HG03354 (cell line): ENCODE data around the gene DR1.
A peak's percentile ranks its signal among the peaks of the same experiment; 100 is the strongest.

Source experiments
- ATAC-seq: cut with Tn5 transposase; IDR thresholded peaks from one replicate; pipeline ENCODE4 v1.9.1; 2021; ENCODE audit warnings: mild to moderate bottlenecking; ENCODE audit not compliant: unreplicated experiment, poor library complexity, severe bottlenecking

The DR1 gene

DNA sequence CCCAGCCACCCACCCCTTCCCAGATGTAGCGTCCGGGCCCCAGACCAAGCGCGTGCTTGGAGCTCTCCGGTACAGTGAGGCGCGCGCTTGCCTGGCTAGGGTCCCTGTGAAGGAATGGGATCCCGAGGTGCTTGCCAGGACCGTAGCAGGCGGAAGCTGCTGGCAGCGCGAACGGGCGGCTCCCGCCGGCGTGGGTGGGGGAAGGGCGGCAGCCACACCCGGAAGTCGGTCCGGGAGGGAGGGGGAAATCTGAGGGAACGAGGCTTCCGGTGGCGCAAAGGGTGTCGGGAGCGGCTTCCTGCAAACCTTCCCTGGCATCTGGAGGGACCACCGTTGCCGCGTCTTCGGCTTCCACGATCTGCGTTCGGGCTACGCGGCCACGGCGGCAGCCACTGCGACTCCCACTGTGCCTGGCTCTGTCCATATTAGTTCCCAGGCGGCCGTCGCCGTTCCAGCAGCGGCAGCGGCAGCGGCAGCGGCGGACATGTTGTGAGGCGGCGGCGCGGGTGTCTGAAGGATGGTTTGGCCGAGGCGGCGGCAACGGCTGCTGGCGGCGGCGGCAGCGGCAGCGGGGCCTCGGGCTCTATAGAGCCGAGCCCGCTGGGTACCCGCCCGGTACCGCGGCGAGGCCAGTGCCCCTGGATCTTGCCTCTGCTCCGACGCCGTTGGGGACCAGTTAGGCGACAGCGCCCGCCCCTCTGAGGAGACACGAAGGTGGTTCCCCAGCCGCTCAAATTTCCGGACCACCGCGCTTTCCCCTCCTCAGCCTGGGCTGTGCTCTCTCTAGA is at the start of gene DR1:
Gene DR1 (plus strand): TSS at position 275 of the 788 bp plus-strand sequence. CDS start 739 bp downstream, outside the sequence.
- peak; percentile 84 for ATAC-seq

DNA sequence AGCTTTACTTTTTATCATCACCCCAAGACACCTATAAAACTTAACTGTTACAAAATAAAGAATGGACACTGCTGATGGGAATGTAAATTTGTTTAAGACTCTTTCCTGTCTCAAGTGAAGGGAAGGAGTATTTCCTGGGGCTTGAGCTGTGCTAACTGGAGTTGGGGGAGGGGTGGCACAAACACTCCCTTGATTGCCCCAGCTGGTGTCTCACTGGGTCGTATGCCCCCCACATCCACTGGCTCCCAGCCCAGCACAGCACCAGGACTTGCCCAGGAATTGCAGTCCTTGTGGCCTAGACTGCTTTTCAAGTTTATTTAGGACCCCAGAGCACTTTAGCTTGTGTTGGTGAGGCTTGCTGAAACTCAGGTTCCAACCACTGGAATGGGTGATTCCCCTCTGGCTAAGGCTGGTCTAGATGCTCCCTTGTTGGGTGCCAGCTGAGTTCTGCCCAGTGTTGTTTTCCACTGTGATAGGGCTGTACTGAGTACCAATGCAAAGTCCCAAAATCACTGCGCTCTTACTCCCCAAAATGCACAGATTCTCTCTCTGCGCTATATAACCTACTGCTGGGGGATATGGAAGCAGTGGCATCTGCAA is 49.1 kb upstream of the DR1 start:
- no peak for ATAC-seq

DNA sequence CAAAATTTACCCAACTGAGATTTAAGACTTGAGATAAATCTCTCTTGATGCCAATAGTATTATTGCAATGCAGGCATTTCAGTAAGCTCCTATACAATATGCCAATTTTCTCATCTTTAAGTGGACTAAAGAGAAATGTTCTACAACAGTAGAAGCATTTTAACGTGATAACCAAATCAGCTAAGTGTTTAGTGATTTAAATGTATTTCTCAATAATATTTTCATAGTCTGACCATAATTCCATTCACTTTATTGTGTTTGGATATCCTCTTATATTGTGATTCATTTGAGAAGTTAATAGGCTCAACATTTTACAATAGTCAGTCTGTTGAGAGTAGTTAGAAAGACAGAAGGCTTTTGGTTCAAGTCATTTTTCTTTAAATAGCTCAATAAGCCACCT is 44.6 kb upstream of the DR1 start:
- ATAC-seq: no peak

DNA sequence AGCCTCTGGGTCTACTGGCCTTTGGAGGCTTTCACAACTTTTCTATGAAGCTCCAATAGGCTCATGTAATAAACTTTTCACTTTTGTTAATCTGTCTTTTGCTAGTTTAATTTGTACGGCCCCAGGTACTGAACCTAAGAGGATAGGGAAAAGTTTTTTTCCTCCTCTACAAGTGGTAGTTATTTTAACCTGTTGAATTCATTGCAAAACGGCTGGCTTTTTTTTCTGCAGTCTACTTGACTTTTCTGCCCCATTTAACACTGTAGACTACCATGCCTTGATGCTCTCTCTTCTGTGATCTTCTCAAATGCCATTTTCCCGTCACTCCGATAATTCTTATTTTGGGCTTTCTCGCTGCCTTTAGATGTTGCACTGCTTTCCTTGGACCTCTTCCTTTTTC is 43.6 kb upstream of the DR1 start:
- ATAC-seq: no peak

DNA sequence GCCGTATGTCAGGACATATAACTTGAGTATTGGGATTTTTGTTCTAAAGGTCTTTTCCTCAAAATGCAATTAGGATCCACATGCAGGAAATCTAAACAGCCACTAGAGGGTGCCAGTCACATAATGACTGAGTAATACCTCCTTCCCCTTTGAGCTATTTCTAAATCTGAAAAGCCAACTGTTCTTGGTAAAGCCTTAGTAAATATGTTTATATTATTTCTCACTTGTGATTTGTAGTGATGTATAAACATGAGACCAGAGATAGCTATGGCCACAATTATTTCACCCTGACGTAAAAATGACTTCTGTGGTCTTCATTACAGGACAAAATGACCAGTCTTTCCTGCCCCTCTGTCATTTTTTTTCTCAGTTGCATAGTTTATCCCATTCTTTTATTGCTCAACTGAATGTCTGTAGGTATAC is 41.0 kb upstream of the DR1 start:
- peak; percentile 62 for ATAC-seq

DNA sequence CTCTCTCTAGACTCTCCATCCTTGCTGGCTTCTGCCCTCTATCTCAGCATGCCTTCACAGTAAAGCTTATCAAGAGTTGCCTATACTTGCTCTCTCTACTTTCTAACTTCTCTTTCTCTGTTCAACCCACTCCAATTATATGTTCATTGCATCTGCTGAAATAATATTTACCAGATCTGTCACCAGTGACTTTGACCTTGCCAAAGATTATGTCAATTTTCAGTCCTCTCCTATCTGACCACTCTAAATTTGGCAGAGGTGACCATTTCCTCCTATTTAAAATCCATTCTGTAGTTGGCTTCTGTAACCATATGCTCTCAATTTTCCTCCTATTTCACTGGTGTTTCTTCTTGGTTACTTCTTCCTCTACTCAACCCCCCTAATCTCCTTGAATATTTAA is 38.8 kb upstream of the DR1 start:
- no peak for ATAC-seq

DNA sequence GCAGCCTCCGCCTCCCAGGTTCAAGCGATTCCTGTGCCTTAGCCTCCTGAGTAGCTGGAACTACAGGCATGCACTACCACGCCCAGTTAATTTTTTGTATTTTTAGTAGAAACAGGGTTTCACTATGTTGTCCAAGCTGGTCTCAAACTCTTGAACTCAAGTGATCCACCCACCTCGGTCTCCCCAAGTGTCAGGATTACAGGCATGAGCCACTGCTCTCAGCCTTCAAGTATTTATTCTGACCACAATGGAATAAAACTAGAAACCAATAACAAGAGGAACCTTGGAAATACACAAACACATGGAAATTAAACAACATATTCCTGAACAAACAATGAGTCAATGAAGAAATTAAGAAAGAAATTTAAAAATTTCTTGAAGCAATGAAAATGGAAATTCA is 32.7 kb upstream of the DR1 start:
- ATAC-seq: no peak

DNA sequence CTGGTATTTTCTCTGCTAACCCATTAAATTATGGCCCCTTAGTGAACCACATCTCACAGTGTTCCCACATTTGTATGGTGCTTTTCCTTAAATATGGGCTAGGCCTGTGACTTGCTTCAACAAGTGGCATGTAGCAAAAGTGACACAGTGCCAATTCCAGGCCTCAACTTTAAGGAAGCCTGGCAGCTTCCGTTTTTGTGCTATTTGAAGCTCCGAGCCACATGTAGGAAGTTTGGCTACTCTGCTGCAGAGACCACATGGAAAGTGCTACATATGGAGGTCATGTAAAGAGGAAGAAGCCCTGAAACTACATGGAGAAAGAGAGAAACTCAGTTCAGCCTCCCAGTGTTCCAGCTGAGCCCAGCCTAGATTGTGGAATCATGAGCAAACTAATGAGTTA is 28.5 kb upstream of the DR1 start:
- no peak for ATAC-seq

DNA sequence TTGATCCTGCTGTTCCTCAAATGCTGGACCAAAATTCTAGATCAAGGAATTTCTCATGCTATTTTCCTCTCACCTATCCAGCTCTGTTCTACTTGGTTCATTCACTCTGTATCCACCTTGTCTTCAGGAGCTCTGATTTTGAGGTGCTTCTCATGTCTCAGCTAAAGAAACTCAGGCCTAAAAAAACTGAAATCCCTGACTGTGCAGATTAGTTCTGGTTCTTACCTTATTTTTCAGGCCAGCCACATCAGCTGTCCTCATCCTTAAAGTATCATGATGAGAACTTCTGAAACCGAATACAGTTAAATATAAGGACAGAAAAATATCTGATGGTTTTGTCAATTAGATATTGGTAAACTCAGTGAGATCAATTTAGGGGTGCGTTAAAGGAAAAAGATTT is 27.8 kb upstream of the DR1 start:
- ATAC-seq: no peak

DNA sequence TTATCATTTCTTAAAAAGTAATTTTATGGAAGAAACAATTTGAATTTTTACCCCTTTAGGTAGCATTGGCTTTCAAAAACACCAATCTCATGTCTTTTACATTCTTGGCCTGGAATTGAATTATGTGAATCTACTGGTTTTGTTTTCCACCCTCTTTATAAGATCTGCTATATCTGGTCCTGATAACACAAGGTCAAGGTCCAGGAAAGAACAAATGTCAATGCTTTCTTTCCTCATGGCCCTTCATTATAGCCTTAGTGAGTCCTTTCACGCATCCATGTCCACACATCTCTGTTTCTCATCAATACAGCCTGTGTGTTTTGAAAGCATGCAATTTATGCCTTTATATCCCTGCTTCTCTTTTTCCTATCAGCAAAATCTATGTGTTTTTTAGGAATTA is 24.0 kb upstream of the DR1 start:
- no peak for ATAC-seq

DNA sequence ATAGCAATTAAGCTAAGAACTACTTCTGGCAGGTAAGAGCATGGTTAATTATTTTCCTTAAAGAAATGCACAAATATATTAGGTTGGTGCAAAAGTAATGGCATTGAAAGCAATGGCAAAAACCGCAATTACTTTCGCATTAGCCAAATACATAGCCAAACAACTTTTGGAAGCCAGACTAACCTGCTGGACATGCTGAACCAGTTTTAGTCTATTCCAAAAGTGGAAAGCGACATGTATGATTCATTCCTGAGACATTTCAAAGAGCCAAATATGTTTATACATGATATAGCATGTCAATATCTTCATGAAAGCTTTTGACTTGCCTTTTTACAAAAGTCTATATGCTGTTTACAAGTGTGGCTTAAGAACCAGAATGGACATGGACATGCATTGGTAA is 23.4 kb upstream of the DR1 start:
- no peak for ATAC-seq

DNA sequence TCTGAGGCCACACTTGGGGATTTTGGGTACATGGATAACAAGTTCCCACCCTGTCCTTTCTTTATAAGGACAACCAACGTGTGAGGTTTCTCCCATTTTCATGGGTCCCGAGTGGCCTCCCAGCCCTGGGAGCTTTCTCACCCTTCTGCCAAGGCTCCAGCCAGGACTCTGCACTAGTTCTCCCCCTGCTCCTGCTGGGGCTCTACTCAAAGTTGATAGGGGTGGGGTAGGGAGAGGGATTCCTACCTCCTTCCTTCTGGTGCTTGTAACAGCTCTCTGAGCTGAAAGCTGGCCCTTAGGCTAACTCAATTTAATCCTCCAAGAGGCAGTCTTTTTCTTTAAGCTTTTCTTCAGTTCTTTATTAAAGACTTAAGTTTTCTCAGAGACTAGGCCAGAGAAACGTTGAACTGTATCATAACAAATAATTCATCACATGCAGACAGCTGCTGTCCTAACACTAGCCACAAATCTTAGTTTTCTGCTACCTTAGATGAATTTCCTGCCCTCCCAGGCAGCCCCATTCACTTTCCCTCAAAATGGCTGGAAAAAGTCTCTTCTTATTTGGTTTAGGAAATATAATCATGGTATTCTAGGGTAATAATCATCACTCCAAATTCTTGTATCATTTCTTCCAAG is 22.4 kb upstream of the DR1 start:
- no peak for ATAC-seq

DNA sequence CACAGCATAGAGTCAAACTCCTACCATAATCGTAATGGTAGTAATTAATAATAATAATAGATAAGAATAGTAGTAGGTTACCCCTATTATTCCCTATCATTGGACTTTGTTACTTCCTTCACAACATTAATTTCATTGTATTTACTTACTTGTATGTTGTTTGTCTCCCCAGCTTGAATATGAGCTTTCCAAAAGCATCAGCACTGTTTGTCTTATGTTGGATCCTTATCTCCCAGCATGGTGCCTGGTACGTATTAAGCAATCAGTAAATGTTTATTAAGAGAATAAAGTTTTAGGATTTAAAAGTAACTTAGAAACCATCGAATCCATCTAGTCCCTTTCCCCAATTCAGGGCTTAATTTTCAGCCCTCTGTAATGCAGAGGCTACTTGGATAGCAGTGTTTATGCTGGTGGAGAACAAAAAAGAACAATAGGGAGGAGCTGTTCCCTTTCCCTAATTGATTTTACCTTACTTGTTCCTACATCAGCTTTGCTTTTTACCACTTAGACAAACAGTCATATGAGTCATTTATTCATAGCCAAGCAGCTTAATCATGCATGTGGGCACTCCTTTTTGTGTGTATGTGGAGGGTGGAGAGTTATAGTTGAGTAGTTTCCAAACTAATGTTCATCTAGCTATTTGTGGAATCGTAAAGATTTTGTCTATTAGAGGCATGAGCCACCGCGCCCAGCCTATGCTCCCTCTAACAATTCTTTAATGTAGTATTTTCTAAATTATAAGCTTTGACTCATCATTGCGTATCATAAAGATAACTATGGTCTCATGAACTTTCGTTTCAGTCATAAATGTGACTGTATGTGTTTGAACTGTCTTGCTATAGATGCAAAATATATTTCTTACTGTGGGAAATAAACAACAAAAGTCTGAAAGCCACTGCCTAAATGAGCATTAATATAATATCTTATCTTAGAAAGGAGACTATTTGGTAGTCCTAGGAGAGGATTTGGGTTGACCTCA is 20.9 kb upstream of the DR1 start:
- no peak for ATAC-seq

DNA sequence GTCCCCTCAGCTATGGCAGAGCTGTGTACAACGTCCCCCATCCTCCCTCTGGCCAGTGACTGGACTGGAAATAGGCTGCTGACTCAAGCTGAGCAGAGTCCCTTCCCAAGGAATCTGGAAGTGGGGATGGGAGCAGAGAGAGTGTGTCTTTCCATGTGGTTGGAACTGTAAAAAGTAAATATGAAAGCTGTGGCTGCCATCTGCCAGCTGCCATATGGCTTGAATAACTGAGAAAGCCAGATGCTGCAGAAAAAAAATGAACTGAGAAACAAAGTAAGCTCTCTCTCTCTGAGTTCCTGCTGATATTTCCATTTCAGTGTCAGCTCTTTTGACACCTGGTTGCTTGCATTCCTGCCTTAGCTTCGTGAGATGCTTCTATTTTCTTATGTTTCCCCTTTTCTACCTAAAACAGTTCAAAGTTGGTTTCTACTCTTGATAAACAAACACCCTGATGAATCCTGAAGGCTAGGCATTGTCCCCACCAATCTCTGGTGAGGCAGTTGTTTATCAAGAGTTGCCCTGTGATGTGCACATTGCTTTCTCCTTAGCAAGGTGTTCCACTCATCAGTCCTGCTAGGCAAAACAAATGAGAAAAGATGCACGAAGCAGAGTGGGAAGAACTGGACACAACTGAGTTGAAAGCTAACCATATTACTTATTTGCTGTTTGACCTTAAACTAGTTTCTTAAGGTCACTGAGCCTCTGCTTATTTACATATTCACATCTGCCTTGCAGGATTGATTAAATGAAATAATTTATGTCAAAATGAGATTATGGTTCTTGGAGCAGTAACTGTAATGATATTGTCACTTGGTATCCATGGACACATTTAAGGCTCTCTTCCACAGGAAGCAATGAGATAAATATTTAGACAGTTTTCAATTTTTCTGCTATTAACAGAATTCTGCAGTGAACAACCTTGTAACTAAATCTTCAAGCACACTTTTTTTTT is 16.6 kb upstream of the DR1 start:
- peak; percentile 88 for ATAC-seq

DNA sequence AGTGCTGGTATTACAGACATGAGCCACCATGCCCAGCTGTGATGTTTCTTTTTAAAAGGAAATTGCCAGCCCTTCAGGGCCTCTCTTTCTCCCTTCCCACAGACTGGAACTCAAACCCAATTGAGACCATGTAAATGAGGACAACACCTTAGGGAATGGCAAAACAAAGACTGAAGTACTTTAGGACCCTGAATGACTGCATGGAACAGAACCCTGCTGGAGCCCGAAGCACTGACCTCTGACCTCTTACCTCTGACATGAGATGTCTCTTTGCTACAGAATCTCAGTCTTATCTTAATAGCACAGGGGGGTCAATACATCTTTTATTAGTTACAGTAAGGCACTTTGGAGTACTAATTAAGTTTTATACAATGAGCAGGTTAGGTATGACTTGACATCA is 15.5 kb upstream of the DR1 start:
- ATAC-seq: no peak

DNA sequence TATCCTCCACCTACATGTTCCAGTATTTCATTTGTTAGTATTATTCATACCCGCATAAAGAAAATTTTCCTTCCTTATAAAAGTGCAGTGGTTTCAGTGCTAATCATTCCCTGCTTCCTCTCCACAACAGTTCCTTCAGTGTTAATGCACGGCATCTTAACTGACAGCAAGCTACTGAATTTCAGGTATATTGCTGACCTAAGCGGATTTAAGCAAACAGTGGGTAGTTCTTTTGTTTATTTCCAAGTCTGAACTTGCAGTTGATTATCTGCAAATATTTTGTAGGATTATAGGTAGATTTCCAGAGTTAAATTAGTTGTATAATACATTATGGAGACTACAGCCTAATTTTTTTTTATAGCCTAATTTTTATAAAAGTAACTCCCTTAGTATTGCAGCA is 15.1 kb upstream of the DR1 start:
- no peak for ATAC-seq

DNA sequence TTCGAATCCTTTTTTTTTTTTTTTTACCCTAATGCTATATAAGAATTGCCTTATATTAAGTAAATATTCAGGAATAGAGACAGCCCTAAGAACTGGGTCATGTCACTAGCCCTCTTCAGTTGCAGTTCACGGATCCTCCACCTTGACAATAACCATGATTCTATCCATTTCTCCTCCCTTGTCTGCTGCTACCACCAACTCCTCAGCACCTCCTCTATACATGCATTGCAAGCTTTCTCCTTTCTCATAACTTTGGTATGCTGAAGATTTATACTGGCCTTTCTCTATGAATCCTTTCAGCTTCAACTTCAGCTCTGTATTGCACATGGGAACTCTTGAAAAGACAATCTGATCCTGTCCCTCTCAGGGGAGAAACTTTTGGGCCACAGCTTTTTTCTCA is 14.3 kb upstream of the DR1 start:
- ATAC-seq: no peak

DNA sequence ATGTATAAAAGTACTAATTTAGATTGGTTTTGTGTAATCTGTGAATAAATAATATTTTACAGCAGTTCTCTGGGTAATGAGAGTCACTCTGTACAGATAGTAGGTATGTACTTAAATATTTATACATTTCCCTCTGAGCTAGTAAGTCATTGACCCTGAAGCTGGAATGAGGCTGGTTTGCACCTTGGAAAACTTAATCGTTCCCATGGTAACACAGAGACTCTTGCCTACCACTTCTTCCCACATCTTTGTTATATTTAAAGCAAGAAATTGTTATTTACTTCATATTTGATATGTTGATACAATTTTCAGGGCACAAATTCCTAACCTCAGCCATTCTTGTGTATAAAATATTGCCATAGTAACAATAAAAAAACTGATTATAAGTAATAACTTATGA is 13.3 kb upstream of the DR1 start:
- ATAC-seq: no peak
